H1 (cell line): Measurements from ENCODE around the gene BBS9. TPM values are rescaled to one million over a fixed set of nuclear protein-coding genes. Genes with fewer than 3 reads are reported as not detected.

Source experiments
- CTCF ChIA-PET: fragments of 300-600 bp; sonication (Branson Sonifier 250); formaldehyde crosslinking; loops from one replicate; lab custom pipeline; 2021; ENCODE audit not compliant: partially characterized antibody; lab: Charles Lee
- POLR2A ChIA-PET: fragments of 300-600 bp; sonication (Branson Sonifier 250); formaldehyde crosslinking; loops from one replicate; lab custom pipeline; 2021; ENCODE audit warnings: inconsistent platforms; ENCODE audit not compliant: partially characterized antibody; lab: Charles Lee
- DNase-seq, 2 experiments: peaks; one replicate each; pipeline versions ENCODE4 v3.0.0 to v3.0.0-alpha.2; 2010 to 2022; ENCODE audit warnings: low spot score in 2 of 2, low read depth in 1 of 2, mixed read lengths in 1 of 2
- FAIRE-seq: peaks from 2 replicates; lab custom pipeline; 2011; peaks lifted over from hg19 to GRCh38; lab: Jason Lieb, UNC
- H2AFZ ChIP-seq: 2 replicates; pipeline ENCODE4 v1.8.1; 2012; ENCODE audit warnings: low read length, inconsistent platforms
- H2AK5ac ChIP-seq: 2 replicates; pipeline ENCODE4 v1.6.1; 2013; ENCODE audit warnings: low read depth, low read length
- H2BK120ac ChIP-seq: replicated peaks from 2 replicates; pipeline ENCODE3; 2013; ENCODE audit warnings: low read depth, low read length, inconsistent platforms
- H2BK12ac ChIP-seq: 2 replicates; pipeline ENCODE4 v1.6.1; 2013; ENCODE audit warnings: low read depth, low read length
- H2BK15ac ChIP-seq: 2 replicates; pipeline ENCODE4 v1.6.1; 2013; ENCODE audit warnings: low read length
- H2BK20ac ChIP-seq: 2 replicates; pipeline ENCODE4 v1.6.1; 2013; ENCODE audit warnings: low read length
- H2BK5ac ChIP-seq: 2 replicates; pipeline ENCODE4 v1.6.1; 2013; ENCODE audit warnings: low read depth, low read length
- H3K14ac ChIP-seq: 2 replicates; pipeline ENCODE4 v1.6.1; 2013; ENCODE audit warnings: inconsistent platforms; ENCODE audit not compliant: insufficient read length
- H3K18ac ChIP-seq: 2 replicates; pipeline ENCODE4 v1.6.1; 2013; ENCODE audit warnings: low read length; ENCODE audit errors: extremely low read depth
- H3K23ac ChIP-seq: 2 replicates; pipeline ENCODE4 v1.6.1; 2013; ENCODE audit warnings: inconsistent platforms; ENCODE audit not compliant: insufficient read length
- H3K23me2 ChIP-seq: 2 replicates; pipeline ENCODE4 v1.6.1; 2013; ENCODE audit warnings: low read depth, low read length
- H3K27ac ChIP-seq: 2 replicates; pipeline ENCODE4 v1.6.1; 2011; ENCODE audit warnings: low read depth, low read length, inconsistent platforms
- H3K27me3 ChIP-seq, 4 experiments: replicated peaks in 1 of 4; 1 replicate in 1 of 4; 2 replicates in 3 of 4; pipeline versions ENCODE4 v1.6.1 to v1.8.1; 2011 to 2013; ENCODE audit warnings: low read length in 3 of 4, mild to moderate bottlenecking in 3 of 4, inconsistent platforms in 2 of 4, mixed read lengths in 2 of 4, moderate library complexity in 1 of 4; ENCODE audit not compliant: control insufficient read depth in 3 of 4, insufficient read depth in 3 of 4; ENCODE audit errors: extremely low read depth in 1 of 4
- H3K36me3 ChIP-seq, 4 experiments: 2 replicates each; pipeline versions ENCODE4 v1.6.1 to v1.8.1; 2011 to 2013; ENCODE audit warnings: mild to moderate bottlenecking in 4 of 4, low read length in 3 of 4, moderate library complexity in 2 of 4, control low read depth in 1 of 4, inconsistent platforms in 1 of 4; ENCODE audit not compliant: insufficient read depth in 4 of 4, control insufficient read depth in 2 of 4
- H3K4ac ChIP-seq: replicated peaks from 2 replicates; pipeline ENCODE3; 2013; ENCODE audit warnings: low read length, low read depth, mixed read lengths, inconsistent platforms; ENCODE audit not compliant: insufficient read length
- H3K4me1 ChIP-seq, 4 experiments: replicated peaks in 1 of 4; 1 replicate in 1 of 4; 2 replicates in 3 of 4; pipeline versions ENCODE4 v1.6.1 to v1.8.1; 2011 to 2013; ENCODE audit warnings: low read length in 3 of 4, inconsistent platforms in 2 of 4, mixed read lengths in 1 of 4; ENCODE audit not compliant: insufficient read depth in 4 of 4, control insufficient read depth in 3 of 4
- H3K4me2 ChIP-seq, 2 experiments: 2 replicates each; pipeline versions ENCODE4 v1.6.1 to v1.8.1; 2011 to 2013; ENCODE audit warnings: low read depth in 2 of 2, low read length in 2 of 2, control low read depth in 1 of 2, inconsistent platforms in 1 of 2, mild to moderate bottlenecking in 1 of 2; ENCODE audit not compliant: insufficient read depth in 1 of 2
- H3K4me3 ChIP-seq, 4 experiments: fragments of 200-600, 300-600 bp in 1 of 4; sonication (generic), shearing (Covaris generic), sonication (Bioruptor Twin) in 1 of 4; 2 replicates each; pipeline versions ENCODE4 v1.5.1 to v1.8.1; 2011 to 2016; ENCODE audit warnings: low read length in 4 of 4, low read depth in 3 of 4, control low read depth in 2 of 4, inconsistent platforms in 2 of 4, mild to moderate bottlenecking in 2 of 4, mixed read lengths in 1 of 4, moderate library complexity in 1 of 4; ENCODE audit not compliant: insufficient read depth in 2 of 4; ENCODE audit errors: extremely low read depth in 1 of 4
- H3K56ac ChIP-seq: replicated peaks from 2 replicates; pipeline ENCODE3; 2013; ENCODE audit warnings: low read depth, mild to moderate bottlenecking, mixed read lengths, low read length, inconsistent platforms; ENCODE audit not compliant: insufficient read length
- H3K79me1 ChIP-seq: 2 replicates; pipeline ENCODE4 v1.6.1; 2013; ENCODE audit warnings: low read depth, low read length, control low read depth
- H3K79me2 ChIP-seq, 2 experiments: 2 replicates each; pipeline versions ENCODE4 v1.6.1 to v1.8.1; 2012 to 2013; ENCODE audit warnings: low read length in 2 of 2, mild to moderate bottlenecking in 2 of 2, inconsistent platforms in 1 of 2; ENCODE audit not compliant: insufficient read depth in 2 of 2, control insufficient read depth in 1 of 2
- H3K9ac ChIP-seq, 4 experiments: replicated peaks in 1 of 4; 1 replicate in 1 of 4; 2 replicates in 3 of 4; pipeline versions ENCODE4 v1.6.1 to v1.8.1; 2011 to 2013; ENCODE audit warnings: low read depth in 3 of 4, low read length in 3 of 4, control low read depth in 2 of 4, mild to moderate bottlenecking in 2 of 4, moderate library complexity in 2 of 4, inconsistent platforms in 1 of 4; ENCODE audit errors: extremely low read depth in 1 of 4
- H3K9me3 ChIP-seq, 2 experiments: 2 replicates each; pipeline versions ENCODE4 v1.6.1 to v1.8.1; 2012 to 2013; ENCODE audit warnings: mild to moderate bottlenecking in 2 of 2, moderate library complexity in 2 of 2, control low read depth in 1 of 2, inconsistent platforms in 1 of 2, low read depth in 1 of 2, low read length in 1 of 2, mixed read lengths in 1 of 2; ENCODE audit not compliant: insufficient read depth in 2 of 2
- H4K20me1 ChIP-seq, 2 experiments: replicated peaks in 1 of 2; 2 replicates each; pipeline versions ENCODE3 to v1.8.1; 2011 to 2013; ENCODE audit warnings: inconsistent platforms in 2 of 2, low read length in 2 of 2, mild to moderate bottlenecking in 1 of 2; ENCODE audit not compliant: insufficient read depth in 2 of 2, control insufficient read depth in 1 of 2
- H4K5ac ChIP-seq: 2 replicates; pipeline ENCODE4 v1.6.1; 2013; ENCODE audit warnings: low read length, low read depth, mixed read lengths, inconsistent platforms; ENCODE audit not compliant: insufficient read length
- H4K8ac ChIP-seq: 2 replicates; pipeline ENCODE4 v1.8.0; 2013; ENCODE audit warnings: mild to moderate bottlenecking, moderate library complexity, low read length, inconsistent platforms; ENCODE audit not compliant: insufficient read depth; ENCODE audit errors: extremely low read depth
- H4K91ac ChIP-seq: replicated peaks from 2 replicates; pipeline ENCODE3; 2013; ENCODE audit warnings: low read length, mixed read lengths, inconsistent platforms; ENCODE audit not compliant: insufficient read length
- CTCF ChIP-seq, 3 experiments: IDR thresholded peaks; 1 replicate in 2 of 3; 2 replicates in 1 of 3; pipeline versions ENCODE4 v1.5.1 to v1.6.1; 2011; ENCODE audit warnings: low read length in 3 of 3, mild to moderate bottlenecking in 3 of 3, inconsistent platforms in 2 of 3, low read depth in 1 of 3, moderate library complexity in 1 of 3; ENCODE audit not compliant: insufficient read depth in 1 of 3; ENCODE audit errors: control extremely low read depth in 1 of 3
- HDAC6 ChIP-seq: IDR thresholded peaks from one replicate; pipeline ENCODE4 v1.7.1; 2012; ENCODE audit warnings: low read depth, mild to moderate bottlenecking, inconsistent platforms, low read length, moderate library complexity
- YY1 ChIP-seq: IDR thresholded peaks from 2 replicates; pipeline ENCODE4 v1.6.1; 2011; ENCODE audit warnings: low read depth, mild to moderate bottlenecking, low read length
- WGBS, 2 experiments: shearing (Covaris generic) in 1 of 2; methylation state at CpG; one replicate each; pipeline versions ENCODE4 v1.1.6 to v1.1.7; 2013 to 2015; ENCODE audit warnings: low lambda C conversion rate in 2 of 2, mixed read lengths in 2 of 2, inconsistent platforms in 1 of 2, low coverage in 1 of 2, missing lambda C conversion rate in 1 of 2; ENCODE audit not compliant: insufficient replicate concordance in 2 of 2, insufficient coverage in 1 of 2, insufficient read length in 1 of 2; ENCODE audit errors: extremely low coverage in 1 of 2, missing lambda C conversion rate in 1 of 2; 5-methylcytosine and 5-hydroxymethylcytosine counted together
- polyA plus RNA-seq, 7 experiments: library from polyadenylated mRNA; depleted of rRNA in 3 of 7; stranded (reverse) in 5 of 7; unstranded in 2 of 7; fragments of >200 nt in 5 of 7; fragments of 200-250 nt in 2 of 7; gene quantifications; 1 replicate in 5 of 7; 2 replicates in 1 of 7; 4 replicates in 1 of 7; pipeline versions ENCODE4 v1.2.1 to v1.2.3, GENCODE V29; 2011 to 2013; ENCODE audit warnings: missing spikeins in 2 of 7, mixed read lengths in 2 of 7
- total RNA-seq: library from RNA; stranded (reverse); fragmentation: NEBNext Ultra II Directional; extraction: Animal tissue kit (Norgen Biotek cat#: 25700); gene quantifications from 2 replicates; pipeline ENCODE4 v1.2.1, GENCODE V29; 2021

BBS9 gene
- total and polyA plus RNA-seq, 2 of the 8 experiments (the other 6 are each of a cell fraction or from before 2014, with no cell fraction given), result 22.3 to 37.0 TPM

DNA sequence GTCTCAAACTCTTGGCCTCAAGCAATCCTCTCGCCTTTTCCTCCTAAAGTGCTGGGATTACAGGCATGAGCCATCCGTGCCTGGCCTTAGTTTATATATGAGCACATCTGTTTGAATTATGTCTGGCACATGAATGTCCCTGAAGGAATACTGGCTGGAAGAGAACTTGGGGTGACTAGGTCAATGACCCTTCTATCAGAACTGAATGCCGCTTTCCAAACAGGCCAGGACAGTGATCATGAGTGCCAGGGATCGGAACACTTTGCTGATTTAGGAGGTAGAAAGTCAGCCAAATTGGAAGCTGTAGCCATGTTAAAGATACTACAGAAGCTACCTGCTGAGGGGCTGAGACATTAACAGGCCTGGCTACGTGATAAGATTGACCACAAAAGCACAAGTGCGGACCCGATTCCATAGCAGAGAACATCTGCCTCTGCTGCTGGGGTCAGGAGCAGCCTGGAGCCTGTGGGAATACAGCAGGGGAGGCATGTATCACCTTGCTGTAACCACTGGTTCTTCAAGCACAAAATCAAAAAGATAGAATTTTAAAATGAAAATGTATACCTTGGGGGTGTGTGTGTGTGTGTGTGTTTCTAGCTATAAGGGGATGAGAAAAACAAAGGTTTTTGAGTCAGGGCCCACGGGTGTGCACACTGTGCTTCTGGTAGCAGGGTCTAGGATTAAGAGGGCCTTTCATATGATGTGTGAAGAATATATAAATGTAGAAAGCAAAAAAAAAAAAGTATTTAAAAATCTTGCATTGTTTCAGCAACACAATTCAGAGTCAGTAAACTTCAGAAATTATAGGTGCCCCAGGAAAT, 293.7 kb downstream of the BBS9 start:
- WGBS, 2 experiments, result 79% methylated on average over 8 of the region's 8 CpGs; no CpG with 5 or more reads in 1 of the 2 experiments
- TF ChIP-seq YY1 (no peak), CTCF (IDR thresholded peaks at IDR 0.05; ENCODE audit: control extremely low read depth in 1 of 3, insufficient read depth in 1 of 3, low read depth in 1 of 3, low read length in 3 of 3) (no peak), HDAC6 (no peak)

More for the DNA sequence above, 293.7 kb downstream of the BBS9 start:
- ChIA-PET POLR2A (no interaction called here), CTCF (interaction anchor here (0.6 to 3.2 kb wide), 25 partner anchors 14 to 659 kb away, joined by 3 to 16 read pairs (median 4); no protein-coding TSS in a partner anchor)
- H2AFZ ChIP-seq, result no peak overlapping the region
- H2BK20ac ChIP-seq, result no peak overlapping the region
- no peak overlapping the region for H4K5ac ChIP-seq
- H3K18ac ChIP-seq, result no peak overlapping the region
- DNase-seq (no peak), FAIRE-seq (peak; percentile 45)
- H3K4me3 ChIP-seq, result no peak overlapping the region
- H2BK5ac ChIP-seq, result no peak overlapping the region
- no peak overlapping the region for H2BK15ac ChIP-seq
- H2BK12ac ChIP-seq, result no peak overlapping the region
- H3K9me3 ChIP-seq, result no peaks in the 10 kb centered on the region
- H3K79me1 ChIP-seq, result no peaks in the 10 kb centered on the region
- no peak overlapping the region for H3K14ac ChIP-seq
- no peak overlapping the region for H3K56ac ChIP-seq
- no peak overlapping the region for H3K4ac ChIP-seq
- no peak overlapping the region for H3K4me2 ChIP-seq
- H2BK120ac ChIP-seq, result no peak overlapping the region
- no peaks in the 10 kb centered on the region for H3K23me2 ChIP-seq
- H3K79me2 ChIP-seq, result no peaks in the 10 kb centered on the region
- H4K91ac ChIP-seq, result no peak overlapping the region
- H3K36me3 ChIP-seq, result no peaks in the 10 kb centered on the region
- no peak overlapping the region for H3K23ac ChIP-seq
- H4K20me1 ChIP-seq, result peaks cover 0 to 1% of the 10 kb centered on the region in 2 experiments
- H3K4me1 ChIP-seq, result peaks cover 0 to 7% (median 3%) of the 10 kb centered on the region in 4 experiments; a peak in 5 of 7 replicates
- H2AK5ac ChIP-seq, result no peak overlapping the region; the same call in 1 of the 2 replicates
- no peaks in the 10 kb centered on the region for H3K27me3 ChIP-seq
- no peak overlapping the region for H3K9ac ChIP-seq
- H4K8ac ChIP-seq, result no peak overlapping the region
- H3K27ac ChIP-seq, result 0 out of 2 replicates have a peak overlapping the region, but pooled peaks have one; percentile 18
